ACC112 (cell line): ENCODE results near the gene NFIX.

Experiments
- H2AFZ ChIP-seq: fragments of 200-600 bp; sonication (generic); one replicate; pipeline ENCODE4 v1.6.0; 2017; ENCODE audit warnings: antibody characterized with exemption, low read length; ENCODE audit not compliant: unreplicated experiment
- H3K27ac ChIP-seq: fragments of 200-600 bp; sonication (generic); 2 replicates; pipeline ENCODE4 v1.5.1; 2014; ENCODE audit warnings: low read depth, mild to moderate bottlenecking, antibody characterized with exemption, low read length, moderate library complexity
- H3K27me3 ChIP-seq: fragments of 200-600 bp; sonication (generic); 2 replicates; pipeline ENCODE4 v1.6.1; 2014; ENCODE audit warnings: mild to moderate bottlenecking, antibody characterized with exemption, low read length, moderate library complexity, mixed read lengths; ENCODE audit not compliant: insufficient read depth
- H3K36me3 ChIP-seq: fragments of 200-600 bp; sonication (generic); 2 replicates; pipeline ENCODE4 v1.6.1; 2016; ENCODE audit warnings: mild to moderate bottlenecking, antibody characterized with exemption, low read length, moderate library complexity, mixed read lengths; ENCODE audit not compliant: insufficient read depth
- H3K4me1 ChIP-seq: fragments of 200-600 bp; sonication (generic); one replicate; pipeline ENCODE4 v1.6.1; 2016; ENCODE audit warnings: low read length, mixed read lengths; ENCODE audit not compliant: insufficient read depth, unreplicated experiment, control insufficient read depth
- H3K4me3 ChIP-seq: fragments of 200-600 bp; sonication (generic); 2 replicates; pipeline ENCODE4 v1.5.1; 2014; ENCODE audit warnings: mild to moderate bottlenecking, low read depth, low read length
- H3K79me2 ChIP-seq: fragments of 200-600 bp; sonication (generic); one replicate; pipeline ENCODE4 v1.6.0; 2016; ENCODE audit warnings: low read length; ENCODE audit not compliant: control insufficient read depth, unreplicated experiment, insufficient read depth

NFIX gene

DNA sequence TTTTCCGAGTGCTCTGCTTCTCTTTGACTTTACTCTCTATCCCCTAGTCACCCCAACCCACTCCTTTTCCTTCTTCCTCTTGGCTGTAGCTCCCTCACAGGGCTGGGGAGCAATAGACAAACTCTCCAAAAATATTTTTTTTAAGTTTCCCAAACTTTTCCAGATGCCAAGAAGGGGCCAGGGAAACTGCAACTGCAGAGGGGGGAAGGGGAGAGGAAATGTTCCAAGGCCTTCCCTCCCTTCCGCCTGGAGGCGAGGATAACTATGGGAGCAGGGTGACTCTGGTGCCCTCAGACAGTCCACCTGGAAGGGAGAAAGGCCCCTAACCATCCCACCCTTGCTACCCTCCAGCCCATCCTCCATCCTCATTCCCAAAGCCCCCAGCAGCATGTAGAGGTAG is 58.0 kb downstream of the NFIX start:
- Histone ChIP-seq H3K79me2 (peaks cover 41% of the 10 kb centered on the region), H3K4me3 (peak overlapping the region; percentile 57; the same call in 1 of the 2 replicates), H3K4me1 (peaks cover 63% of the 10 kb centered on the region), H3K36me3 (no peaks in the 10 kb centered on the region), H2AFZ (no peak overlapping the region), H3K27me3 (no peaks in the 10 kb centered on the region), H3K27ac (peak overlapping the region; percentile 80)

DNA sequence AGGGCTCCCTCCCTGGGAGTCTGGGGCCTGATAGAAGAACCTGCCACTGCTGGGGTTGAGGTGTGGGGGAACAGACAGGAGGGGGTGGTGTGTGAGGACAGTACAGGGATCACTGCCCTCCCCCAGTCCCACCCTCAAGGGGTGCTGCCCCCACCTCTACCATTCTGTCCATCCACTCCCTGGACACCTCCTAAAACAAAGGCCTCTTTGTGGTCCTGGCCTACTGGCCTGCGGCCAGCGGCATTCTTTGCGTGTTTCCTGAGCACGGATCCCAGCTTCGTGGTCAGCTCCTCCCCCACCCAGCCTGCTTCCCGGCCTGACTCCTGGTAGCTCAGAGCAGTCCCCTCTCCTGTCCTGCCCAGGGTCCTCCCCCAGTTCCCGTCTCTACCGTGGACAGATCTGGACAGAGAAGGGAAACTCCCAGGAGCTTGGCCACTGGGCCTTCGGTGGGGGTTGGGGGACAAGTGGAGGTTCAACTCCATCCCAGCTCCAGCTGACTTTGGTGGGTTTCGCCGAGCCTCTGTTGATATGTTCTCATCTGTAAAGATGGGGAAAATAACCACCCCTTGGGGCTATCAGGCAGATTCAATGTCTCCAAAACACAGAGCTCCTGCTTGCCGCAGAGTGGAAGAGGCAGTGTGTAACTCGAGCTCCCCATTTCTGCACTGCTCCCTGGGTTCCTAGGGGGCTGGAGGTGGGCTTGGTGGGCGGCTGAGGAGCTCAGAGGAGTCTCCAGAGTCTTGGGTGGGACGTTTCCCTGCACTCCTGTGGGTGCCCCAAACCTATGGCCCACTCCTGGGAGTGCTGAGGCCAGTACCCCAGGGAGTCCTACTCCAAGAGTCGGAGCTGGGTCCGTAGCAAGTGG is 58.7 kb downstream of the NFIX start:
- H3K36me3 ChIP-seq, result no peaks in the 10 kb centered on the region
- H3K79me2 ChIP-seq, result peaks cover 43% of the 10 kb centered on the region
- peak overlapping the region; percentile 80 for H3K27ac ChIP-seq
- H3K27me3 ChIP-seq, result no peaks in the 10 kb centered on the region
- H3K4me3 ChIP-seq, result peak overlapping the region; percentile 57; the same call in 1 of the 2 replicates
- no peak overlapping the region for H2AFZ ChIP-seq
- peaks cover 63% of the 10 kb centered on the region for H3K4me1 ChIP-seq

DNA sequence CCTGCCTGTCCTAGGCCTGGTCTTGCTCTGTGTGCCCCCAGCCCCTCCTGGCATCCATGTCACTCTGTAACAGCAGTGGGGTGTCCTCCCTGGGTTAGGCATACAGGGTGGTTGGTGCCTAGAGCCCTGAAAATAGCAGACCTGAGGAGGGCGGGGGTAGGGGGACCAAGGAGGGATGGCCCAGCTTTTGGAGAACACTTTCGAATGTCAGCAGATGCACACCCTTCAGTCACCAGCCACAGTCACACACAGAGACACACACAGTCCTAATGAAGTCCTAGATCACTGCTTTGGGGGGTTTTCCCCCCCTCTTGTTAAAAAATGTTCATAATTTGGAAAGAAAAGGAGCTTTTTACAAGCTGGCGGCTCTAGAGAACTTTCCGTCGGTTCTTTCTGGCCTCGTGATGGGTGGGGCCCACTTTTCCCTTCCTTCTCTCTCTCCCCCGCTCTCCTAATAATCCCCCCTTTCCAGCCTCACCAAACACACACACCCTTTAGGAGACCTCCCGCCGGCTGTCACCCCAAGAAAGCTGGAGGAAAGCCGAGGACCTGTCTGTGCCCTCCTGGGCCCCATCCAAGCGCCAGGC is 59.4 kb downstream of the NFIX start:
- no peaks in the 10 kb centered on the region for H3K36me3 ChIP-seq
- no peak overlapping the region for H2AFZ ChIP-seq
- peaks cover 48% of the 10 kb centered on the region for H3K79me2 ChIP-seq
- no peaks in the 10 kb centered on the region for H3K27me3 ChIP-seq
- 0 out of 2 replicates have a peak overlapping the region, but pooled peaks have one; percentile 57 for H3K4me3 ChIP-seq
- peaks cover 66% of the 10 kb centered on the region for H3K4me1 ChIP-seq
- peak overlapping the region; percentile 80 for H3K27ac ChIP-seq

DNA sequence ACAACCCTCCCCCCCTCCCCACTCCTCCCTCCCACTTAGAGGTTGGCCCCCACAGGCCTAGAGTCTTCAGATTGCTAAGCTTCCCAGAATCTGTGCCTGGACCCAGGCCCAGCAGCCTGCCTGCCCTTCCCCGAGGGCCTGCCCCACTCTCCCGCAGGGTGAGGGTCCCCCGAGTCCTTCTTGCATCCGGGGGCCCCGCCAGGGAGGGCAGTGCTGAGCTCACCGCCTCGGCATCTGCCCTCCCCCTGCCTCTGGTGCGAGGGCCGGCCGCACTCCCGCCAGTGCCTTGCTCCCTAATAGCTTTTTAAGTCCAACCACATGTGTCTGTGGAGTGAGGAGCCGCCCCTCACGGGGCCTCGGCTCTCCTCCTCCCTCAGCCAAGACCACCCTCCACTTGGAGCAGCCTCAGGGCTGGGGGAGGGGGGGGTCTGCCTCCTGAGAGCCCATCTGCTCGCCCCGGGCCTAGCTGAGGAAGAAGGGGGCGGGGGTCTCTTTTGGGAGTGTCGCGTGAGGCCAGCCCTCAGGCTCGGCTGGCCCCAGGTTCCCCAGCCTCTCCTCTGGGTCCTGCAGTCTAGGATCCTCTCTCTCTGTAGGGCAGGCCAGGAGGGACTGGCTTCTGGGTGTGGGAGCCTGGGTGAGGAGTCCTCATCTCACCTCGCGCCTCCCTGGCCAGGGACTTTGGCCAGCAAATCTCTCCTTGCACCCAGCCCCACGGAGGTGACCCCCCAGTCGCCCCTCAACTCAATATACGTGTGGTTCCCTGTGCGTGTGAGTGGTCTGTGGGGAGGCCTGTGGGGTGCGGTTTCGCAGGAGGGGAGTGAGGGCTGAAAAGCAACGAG is 60.2 kb downstream of the NFIX start:
- Histone ChIP-seq H3K36me3 (no peaks in the 10 kb centered on the region), H3K27ac (peak overlapping the region; percentile 80), H3K4me3 (peak overlapping the region; percentile 64), H3K27me3 (no peaks in the 10 kb centered on the region), H3K79me2 (peaks cover 55% of the 10 kb centered on the region), H2AFZ (no peak overlapping the region), H3K4me1 (peaks cover 69% of the 10 kb centered on the region)

DNA sequence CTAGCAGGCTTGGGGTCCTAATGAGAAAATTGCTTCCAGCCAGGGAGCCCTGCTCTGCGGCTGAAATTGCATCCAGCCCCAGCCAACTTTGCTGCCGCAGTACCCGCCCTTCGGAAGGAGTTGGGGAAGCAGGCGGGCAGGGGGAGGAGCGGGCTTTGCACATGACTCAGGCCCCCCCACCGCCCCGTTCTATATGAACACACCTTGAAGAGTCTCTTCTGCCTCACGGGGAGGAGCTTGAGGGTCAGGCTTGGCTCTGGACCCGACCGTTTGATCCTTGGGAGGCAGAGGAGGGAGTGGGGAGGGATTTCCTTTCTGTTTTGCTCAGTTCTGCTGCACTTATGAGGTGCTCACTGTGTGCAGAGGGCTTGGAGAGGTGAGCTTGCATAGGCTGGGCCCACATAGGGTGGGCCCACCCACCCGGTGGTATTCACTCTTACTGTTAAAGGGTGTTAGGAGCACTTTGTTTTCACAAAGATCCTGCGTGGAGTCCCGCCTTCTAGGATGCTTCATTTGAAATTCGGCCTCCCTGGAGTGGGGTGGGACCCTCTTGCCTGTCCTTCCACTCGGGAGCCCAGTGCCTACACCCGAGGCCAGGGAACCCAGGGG is 60.9 kb downstream of the NFIX start:
- no peaks in the 10 kb centered on the region for H3K36me3 ChIP-seq
- H3K4me3 ChIP-seq, result peak overlapping the region; percentile 64
- peak overlapping the region; percentile 80 for H3K27ac ChIP-seq
- no peak overlapping the region for H2AFZ ChIP-seq
- H3K79me2 ChIP-seq, result peaks cover 54% of the 10 kb centered on the region
- H3K27me3 ChIP-seq, result no peaks in the 10 kb centered on the region
- peaks cover 69% of the 10 kb centered on the region for H3K4me1 ChIP-seq

DNA sequence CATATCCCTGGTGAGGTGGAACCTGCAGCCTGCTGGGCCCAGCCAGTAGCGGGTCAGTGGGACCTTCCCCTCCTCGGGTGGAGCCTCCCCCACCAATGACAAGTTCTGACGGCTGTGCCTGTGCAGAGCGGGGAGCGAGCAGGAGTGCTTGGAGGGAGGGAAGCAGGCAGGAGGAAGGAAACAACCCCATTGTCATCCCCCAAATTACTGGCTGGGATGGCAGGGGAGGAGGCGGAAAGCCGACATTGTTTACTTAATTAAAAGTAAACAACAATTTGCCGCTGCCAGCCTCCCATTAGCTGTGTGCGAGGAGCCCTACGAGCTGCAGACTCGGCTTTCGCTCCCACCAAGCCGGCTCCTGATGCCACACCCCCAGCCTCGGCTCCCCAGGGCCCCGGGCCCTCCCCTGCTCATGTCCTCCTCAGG is 61.9 kb downstream of the NFIX start:
- Histone ChIP-seq H3K36me3 (no peaks in the 10 kb centered on the region), H3K27ac (no peak overlapping the region), H2AFZ (no peak overlapping the region), H3K27me3 (no peaks in the 10 kb centered on the region), H3K4me1 (peaks cover 72% of the 10 kb centered on the region), H3K79me2 (peaks cover 54% of the 10 kb centered on the region), H3K4me3 (no peak overlapping the region)

DNA sequence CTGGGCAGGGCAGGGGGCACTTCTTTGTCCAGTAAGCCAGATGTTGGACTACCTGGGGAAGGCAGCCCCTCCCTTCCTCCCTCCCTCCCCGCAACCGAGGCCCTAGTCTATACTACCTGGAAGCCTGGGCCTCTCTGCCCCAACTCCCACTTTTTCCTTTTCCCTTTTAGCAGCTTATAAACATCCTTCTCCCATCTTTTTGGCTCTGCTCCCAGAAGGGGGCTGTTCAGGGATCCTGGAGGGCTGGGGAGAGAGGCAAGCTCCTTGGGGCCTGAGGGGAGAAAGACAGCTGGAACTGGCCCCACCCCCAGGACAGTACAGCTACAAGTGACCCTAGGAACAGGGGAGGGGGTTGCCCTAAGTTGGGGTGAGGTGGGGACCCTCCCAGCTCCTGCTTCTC is 62.5 kb downstream of the NFIX start:
- no peak overlapping the region for H3K27ac ChIP-seq
- H3K36me3 ChIP-seq, result no peaks in the 10 kb centered on the region
- no peaks in the 10 kb centered on the region for H3K27me3 ChIP-seq
- no peak overlapping the region for H3K4me3 ChIP-seq
- no peak overlapping the region for H2AFZ ChIP-seq
- peaks cover 55% of the 10 kb centered on the region for H3K79me2 ChIP-seq
- H3K4me1 ChIP-seq, result peaks cover 67% of the 10 kb centered on the region

DNA sequence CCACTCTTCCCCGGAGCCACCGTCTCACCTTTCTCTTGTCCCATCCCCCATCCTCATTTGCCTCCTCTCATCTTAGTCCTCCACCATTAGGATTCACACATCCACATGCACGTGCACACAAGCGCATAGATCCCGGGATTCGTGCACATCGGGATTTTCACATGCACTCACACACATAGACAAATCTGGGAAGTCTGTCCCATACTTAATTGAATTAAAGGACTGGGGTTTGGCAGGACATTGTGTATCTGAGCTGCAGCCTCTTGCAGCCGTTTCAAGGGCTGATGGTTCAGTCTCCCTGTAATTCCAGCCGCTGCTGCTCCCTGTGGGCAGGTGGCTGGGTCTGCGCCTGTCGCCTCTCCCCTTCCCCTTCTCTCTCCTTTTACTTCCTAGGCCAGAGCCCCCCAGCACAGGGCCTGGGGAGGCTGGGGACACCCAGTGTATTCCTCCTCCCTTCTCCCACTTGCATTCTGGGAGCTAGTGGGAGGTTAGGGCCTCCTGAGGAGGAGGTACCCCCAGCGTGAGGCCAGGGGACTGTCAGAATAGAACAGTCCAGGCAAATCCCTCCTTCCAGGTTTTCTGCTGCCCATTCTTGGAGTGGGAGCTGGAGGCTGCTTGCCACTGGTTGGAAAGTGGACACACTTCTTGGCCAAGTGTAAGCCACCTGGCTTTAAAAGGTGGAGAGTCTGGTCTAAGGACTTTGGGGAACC is 63.8 kb downstream of the NFIX start:
- Histone ChIP-seq H2AFZ (no peak overlapping the region), H3K4me1 (peaks cover 56% of the 10 kb centered on the region), H3K79me2 (peaks cover 57% of the 10 kb centered on the region), H3K27ac (no peak overlapping the region), H3K27me3 (no peaks in the 10 kb centered on the region), H3K36me3 (no peaks in the 10 kb centered on the region), H3K4me3 (no peak overlapping the region)

DNA sequence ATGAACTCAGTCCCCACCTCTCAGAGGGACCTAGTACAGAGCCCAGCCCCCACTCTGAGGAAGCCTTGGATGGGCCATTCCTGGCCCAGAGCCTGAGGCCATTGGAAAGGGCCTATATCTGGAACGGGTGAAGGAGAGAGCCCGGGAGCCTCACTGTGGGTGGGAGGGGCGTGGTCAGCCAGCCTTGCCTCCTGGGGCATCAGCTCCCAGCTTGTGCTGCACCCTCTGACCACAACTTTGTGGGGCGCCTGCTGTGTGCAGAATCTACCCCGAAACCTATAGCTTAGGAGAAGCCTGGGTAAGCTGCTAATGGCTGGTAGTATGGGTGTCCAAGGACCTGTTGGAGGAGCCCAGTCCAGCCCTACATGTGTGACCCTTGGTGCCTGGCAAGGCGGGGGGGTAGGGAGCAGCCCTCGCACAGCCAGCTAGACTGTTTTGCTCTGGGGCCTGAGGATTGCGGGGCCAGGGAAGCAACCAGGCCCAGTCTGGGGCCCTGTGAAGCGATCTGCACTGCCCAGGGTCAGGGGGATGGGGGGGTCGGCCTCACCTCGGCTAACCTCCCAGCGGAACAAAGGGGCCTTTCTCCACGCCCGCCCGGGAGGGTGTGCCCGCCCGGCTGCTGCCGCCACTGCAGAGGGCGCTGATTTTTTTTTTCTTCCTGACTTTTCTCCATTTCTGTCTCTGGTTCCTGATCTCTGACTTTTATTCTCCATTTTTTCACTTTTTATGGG is 65.1 kb downstream of the NFIX start:
- Histone ChIP-seq H3K27me3 (no peaks in the 10 kb centered on the region), H3K4me3 (peak overlapping the region; percentile 75; the same call in 1 of the 2 replicates), H2AFZ (no peak overlapping the region), H3K79me2 (peaks cover 63% of the 10 kb centered on the region), H3K4me1 (peaks cover 44% of the 10 kb centered on the region), H3K27ac (no peak overlapping the region), H3K36me3 (no peaks in the 10 kb centered on the region)
